ENCODE results near the gene ESRRG. TPM values are rescaled to one million over a fixed set of nuclear protein-coding genes. Genes with fewer than 3 reads are reported as not detected.
"Not testable (repeated sequence)": the region's sequence is repeated elsewhere in the genome, so short reads cannot be mapped to it uniquely, and the experiment has no call there.

The ESRRG gene
- total RNA-seq, 1 donor from 2014 or later = 5.8 TPM

- not testable (repeated sequence) for DNase-seq (ENCODE audit: low spot score)
Measured at GRCh38 chr1:216704065-216704464, 19.2 kb downstream of the ESRRG start.

GRCh38 chr1:216702170-216702569, 21.1 kb downstream of the ESRRG start:
- DNase-seq (ENCODE audit: low spot score) = no peak

- DNase-seq (ENCODE audit: low spot score) = no peak
Measured at GRCh38 chr1:216700779-216701178, 22.4 kb downstream of the ESRRG start.

DNA sequence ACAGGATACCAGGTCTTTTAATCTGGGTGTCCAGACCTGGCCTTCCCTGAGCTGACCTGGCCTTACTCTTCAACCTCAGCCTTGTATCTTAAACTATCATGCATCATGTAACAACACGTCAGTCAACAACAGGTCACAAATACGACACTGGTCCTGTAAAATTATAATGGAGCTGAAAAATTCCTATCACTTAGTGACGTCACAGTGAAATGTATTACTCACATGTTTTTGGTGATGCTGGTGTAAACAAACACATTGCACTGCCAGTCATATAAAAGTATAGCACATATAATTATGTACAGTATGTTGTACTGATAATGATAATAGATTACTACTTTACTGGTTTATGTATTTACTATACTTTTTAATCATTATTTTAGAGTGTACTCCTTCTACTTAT, 31.5 kb downstream of the ESRRG start:
- no peak for DNase-seq (ENCODE audit: low spot score)

GRCh38 chr1:216690603-216691002, 32.6 kb downstream of the ESRRG start:
- DNase-seq (ENCODE audit: low spot score) = no peak

GRCh38 chr1:216688127-216688657, 35.0 kb downstream of the ESRRG start:
- DNase-seq (ENCODE audit: low spot score) = no peak

DNA sequence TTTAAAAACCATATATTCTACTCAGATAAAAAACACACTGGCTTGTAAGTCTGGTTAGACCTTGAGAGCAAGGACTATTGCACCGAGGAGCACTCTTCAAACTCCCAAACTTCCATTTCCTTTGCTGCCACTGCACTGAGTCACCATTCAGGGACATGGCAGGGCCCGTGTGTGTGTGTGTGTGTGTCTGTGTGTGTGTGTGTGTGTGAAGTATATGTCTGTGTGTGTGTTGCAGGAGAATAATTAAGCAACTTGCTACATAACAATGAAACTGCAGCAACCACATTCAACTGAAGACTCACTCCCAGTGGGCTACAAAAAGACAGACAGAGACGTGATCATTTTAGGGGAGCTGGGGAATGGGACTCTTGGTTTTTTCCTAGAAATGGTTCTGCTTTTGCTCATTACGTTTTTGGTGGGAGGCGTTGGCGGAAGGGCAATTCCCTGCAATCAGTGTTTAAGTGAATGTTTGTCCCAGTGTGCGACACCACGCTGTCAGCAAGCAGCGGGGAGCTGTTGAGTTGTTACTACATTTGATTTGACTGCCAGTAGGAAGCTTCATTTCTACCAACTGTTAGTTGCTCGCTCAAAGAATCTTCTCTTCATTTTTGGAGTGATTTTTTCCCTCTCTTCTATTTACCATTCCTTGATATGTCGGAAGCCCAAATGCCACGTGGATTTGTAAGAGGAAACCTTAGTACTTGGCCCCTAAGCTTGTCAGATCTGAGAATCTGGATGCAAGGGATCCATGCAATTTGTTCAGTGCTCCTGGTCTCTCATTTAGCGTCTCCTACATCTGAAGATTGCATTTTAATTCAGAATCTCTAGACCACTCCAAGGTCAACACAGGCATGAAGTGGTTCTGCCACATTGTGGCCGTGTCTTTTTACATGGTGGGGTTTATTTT, 36.1 kb downstream of the ESRRG start:
- DNase-seq (ENCODE audit: low spot score) = no peak

DNA sequence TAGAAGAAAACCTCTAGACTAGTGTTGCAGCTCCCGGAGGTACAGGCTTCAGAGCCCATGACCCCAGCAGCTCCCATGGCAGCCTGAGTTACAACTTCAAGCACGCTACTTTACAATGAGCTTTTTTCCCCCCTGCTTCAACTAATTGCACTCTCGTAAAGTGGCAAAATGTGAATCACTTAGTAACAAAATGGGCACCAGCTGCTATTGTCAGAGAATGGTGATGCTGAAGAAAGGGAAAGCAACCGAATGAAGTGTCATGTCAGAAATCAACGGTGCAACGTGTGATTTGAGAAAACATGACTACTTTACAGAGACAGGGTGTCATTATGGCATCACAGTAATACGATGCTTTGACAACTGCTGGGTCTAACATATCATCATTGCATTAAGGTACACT, 40.5 kb downstream of the ESRRG start:
- no peak for DNase-seq (ENCODE audit: low spot score)

- no peak for DNase-seq (ENCODE audit: low spot score)
Measured at GRCh38 chr1:216679108-216679507, 44.1 kb downstream of the ESRRG start.

GRCh38 chr1:216670118-216670883, 52.9 kb downstream of the ESRRG start:
- DNase-seq (ENCODE audit: low spot score) = no peak

DNA sequence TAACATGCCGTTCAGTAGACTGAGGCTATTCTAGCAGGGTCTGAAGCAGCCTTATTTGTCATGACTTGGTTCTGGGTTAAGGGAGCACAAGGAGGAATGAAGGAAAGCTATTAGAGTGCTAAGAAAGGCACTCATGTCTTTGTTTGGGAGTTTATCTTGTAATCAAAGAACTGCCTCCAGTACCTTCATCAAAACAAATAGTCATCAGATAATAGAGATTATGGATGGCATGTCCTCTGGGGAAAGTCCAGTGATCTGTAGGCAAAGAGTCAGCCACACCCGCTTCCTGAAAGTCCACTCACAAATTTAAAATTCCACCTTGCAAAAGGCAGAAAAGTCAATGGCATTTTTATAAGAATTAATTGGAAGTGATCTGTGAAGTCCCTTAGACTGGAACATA, 56.8 kb downstream of the ESRRG start:
- no peak for DNase-seq (ENCODE audit: low spot score)

DNA sequence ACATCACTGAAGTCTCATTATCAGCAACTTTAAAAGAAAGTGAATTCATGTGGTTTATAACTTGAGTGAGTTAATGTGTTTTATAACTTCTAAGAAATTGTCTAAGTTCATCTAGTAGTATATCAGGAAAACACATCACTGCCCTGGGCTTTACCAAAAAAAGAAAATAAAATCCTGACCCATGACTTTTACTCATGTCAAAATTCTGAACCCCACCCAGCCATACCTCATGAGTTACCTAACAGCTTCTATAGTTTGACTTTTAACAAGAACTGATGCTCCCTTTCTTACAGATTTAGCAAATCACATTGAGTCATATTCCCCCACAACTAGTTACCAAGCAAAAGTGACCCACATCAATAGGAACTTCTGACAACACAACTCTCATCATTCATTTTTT, 57.4 kb downstream of the ESRRG start:
- no peak for DNase-seq (ENCODE audit: low spot score)

GRCh38 chr1:216665406-216665805, 57.8 kb downstream of the ESRRG start:
- DNase-seq (ENCODE audit: low spot score) = no peak

GRCh38 chr1:216662681-216663080, 60.5 kb downstream of the ESRRG start:
- no peak for DNase-seq (ENCODE audit: low spot score)

DNA sequence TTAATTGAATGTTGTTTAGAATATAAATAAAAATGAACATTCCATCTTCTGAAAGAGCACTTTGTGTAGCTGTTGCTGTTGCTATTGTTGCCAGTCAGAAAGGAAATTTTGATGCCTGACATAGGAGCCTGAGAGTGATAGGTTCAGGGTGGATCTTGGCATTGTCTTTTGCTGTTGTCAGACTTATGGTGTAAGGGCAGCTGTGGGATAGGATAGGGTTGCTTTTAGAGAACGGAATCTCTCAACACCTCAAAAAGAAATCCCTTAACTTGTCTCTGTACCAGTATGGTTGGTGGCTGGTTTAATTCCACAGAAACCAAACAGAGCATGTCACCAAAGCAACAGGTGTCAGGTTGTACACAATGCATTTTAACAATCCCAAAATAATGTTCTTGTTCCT, 62.7 kb downstream of the ESRRG start:
- no peak for DNase-seq (ENCODE audit: low spot score)

DNA sequence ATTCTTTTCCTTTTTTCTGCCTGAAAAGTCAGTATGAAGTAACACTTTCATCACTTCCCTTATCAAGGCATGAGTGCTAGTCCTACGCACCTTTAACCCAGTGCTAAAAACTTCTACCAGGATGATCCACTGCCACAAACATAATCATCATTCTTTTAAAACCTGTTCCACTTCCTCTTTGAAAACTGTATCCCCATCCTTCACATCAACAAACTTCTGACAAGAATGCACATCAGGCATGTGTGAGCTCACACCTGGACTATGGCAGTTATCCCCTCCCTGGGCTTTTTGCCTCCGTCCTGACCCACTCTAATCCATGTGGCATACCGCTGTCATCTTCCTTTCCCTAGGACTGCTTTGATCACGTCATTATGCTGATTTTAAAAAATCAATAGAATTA, 70.2 kb downstream of the ESRRG start:
- no peak for DNase-seq (ENCODE audit: low spot score)

DNA sequence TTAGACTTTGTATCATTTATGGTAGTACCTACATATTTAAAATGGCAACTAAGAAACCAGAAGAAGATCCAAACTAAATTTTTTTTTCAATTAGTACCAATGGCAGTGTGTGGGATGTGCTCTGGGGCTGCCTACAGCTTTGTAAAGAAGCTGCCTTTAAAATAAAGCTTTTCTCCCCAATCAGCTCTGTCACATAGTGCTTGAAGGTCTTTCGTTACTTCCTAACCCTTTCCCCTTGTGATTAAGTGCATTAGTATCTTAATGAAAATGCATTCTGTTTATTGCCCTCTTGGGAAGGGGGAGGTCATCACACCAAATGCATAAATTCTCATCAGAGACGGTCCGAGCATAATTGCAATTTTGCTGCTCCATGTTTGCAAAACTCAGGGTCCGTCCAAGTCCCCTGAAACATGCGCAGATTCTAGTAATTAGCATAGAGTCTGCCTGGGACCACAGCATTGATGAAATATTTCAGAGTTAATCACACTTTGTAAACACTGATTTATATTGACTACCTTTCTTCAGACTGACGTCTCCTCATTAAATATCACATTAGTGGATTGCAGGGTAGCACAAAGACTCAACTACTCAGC, 71.3 kb downstream of the ESRRG start:
- no peak for DNase-seq (ENCODE audit: low spot score)

GRCh38 chr1:216643176-216643575, 80.1 kb downstream of the ESRRG start:
- DNase-seq (ENCODE audit: low spot score) = no peak

DNA sequence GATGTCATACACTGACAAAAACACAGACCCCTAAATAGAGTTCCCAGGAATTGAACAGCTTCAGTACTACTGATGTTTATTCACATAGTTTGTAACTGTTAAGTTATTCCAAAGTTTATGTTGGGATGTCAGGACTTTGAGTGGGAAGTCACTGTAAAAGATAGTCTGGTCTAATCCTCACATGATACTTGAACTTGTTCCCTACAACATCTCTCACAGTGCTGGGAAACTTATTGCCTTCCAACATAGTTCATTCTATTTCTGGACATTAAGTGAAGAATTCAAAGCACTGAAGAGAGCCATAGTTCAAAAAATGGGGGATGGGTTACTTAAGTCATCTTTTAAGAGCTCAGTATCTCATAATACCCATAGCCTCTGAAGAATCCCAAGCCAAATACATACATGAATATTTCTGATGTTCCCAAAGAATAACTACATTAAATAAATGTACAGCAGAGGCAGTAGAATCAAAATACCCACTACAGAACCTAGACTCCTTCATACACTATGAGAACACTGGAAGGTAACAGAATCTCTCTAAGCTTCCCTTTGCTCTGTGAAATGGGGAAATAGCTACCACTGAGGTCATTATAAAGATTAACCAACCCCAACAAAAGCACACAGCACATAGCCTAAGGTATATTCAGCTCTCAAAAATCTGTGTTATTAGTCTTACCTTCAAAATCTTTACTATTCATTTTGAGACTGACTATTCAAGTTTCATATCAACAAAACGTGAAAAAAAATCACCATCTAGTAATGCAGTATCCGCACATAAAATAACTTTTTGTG, 81.4 kb downstream of the ESRRG start:
- peak; percentile 18 for DNase-seq (ENCODE audit: low spot score)

- DNase-seq (ENCODE audit: low spot score) = no peak
Measured at GRCh38 chr1:216640100-216640499, 83.1 kb downstream of the ESRRG start.

DNA sequence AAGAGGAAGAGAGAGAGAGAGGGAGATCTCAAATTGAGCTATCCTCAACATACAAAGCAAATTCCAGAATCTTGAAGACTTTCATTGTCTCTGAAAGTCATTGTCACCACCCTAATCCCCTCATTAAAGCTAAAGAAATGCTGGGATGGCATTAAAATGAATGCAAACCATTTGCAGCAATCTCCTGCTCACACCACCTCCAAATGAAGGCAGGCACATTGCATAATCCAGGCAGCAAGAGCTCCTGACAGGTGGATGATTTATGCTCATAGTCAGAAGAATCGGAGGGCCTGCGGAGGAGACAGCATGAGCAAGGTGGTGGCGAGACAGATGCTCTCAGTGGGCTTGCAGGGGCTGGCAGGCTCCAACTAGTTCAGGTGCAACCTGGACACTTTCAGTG, 90.2 kb downstream of the ESRRG start:
- DNase-seq (ENCODE audit: low spot score) = peak; percentile 19

Data from umbilical cord (tissue), 2 donors.